HTR-8/SVneo (cell line): ENCODE data around the gene P2RY8.
"Not testable (repeated sequence)": the region's sequence is repeated elsewhere in the genome, so short reads cannot be mapped to it uniquely, and the experiment has no call there.

Source experiments
- DNase-seq: peaks from one replicate; pipeline ENCODE4 v3.0.0; 2011; ENCODE audit warnings: low spot score, mixed read lengths; ENCODE audit not compliant: insufficient read length
- FAIRE-seq: peaks from 2 replicates; lab custom pipeline; 2011; peaks lifted over from hg19 to GRCh38; lab: Jason Lieb, UNC

P2RY8 gene

GRCh38 chrX:1537031-1537715, at the start of gene P2RY8:
Gene P2RY8 (minus strand): TSS chrX:1537185. CDS start chrX:1466558, 70,627 bp downstream.
- FAIRE-seq (no peak), DNase-seq (peak; percentile 27)

- peak; percentile 44 for FAIRE-seq
- no peak for DNase-seq
These were observed 47.4 kb upstream of the P2RY8 start for GRCh38 chrX:1584237-1585011.

- no peak for FAIRE-seq
- DNase-seq: no peak
These were observed 45.9 kb upstream of the P2RY8 start for GRCh38 chrX:1582686-1583437.

- FAIRE-seq (no peak), DNase-seq (peak; percentile 60)
These were observed 44.1 kb upstream of the P2RY8 start for GRCh38 chrX:1581132-1581531.

GRCh38 chrX:1578511-1579173, 41.7 kb upstream of the P2RY8 start:
- no peak for DNase-seq
- FAIRE-seq: no peak

GRCh38 chrX:1577845-1578244, 40.9 kb upstream of the P2RY8 start:
- DNase-seq: no peak
- FAIRE-seq: peak; percentile 36

- FAIRE-seq: no peak
- DNase-seq: no peak
These were observed 39.4 kb upstream of the P2RY8 start for GRCh38 chrX:1576201-1576992.

GRCh38 chrX:1574181-1574580, 37.2 kb upstream of the P2RY8 start:
- not testable (repeated sequence) for FAIRE-seq, DNase-seq

GRCh38 chrX:1564750-1565683, 28.0 kb upstream of the P2RY8 start:
- no peak for DNase-seq

GRCh38 chrX:1564077-1564476, 27.1 kb upstream of the P2RY8 start:
- DNase-seq: not testable (repeated sequence)

More at GRCh38 chrX:1564750-1565683, 28.0 kb upstream of the P2RY8 start:
- FAIRE-seq: no peak

GRCh38 chrX:1561164-1561563, 24.2 kb upstream of the P2RY8 start:
- DNase-seq (no peak), FAIRE-seq (no peak)

More at GRCh38 chrX:1564077-1564476, 27.1 kb upstream of the P2RY8 start:
- FAIRE-seq: not testable (repeated sequence)

GRCh38 chrX:1558761-1559468, 21.9 kb upstream of the P2RY8 start:
- FAIRE-seq: no peak

GRCh38 chrX:1557442-1557841, 20.5 kb upstream of the P2RY8 start:
- not testable (repeated sequence) for FAIRE-seq, DNase-seq

More at GRCh38 chrX:1558761-1559468, 21.9 kb upstream of the P2RY8 start:
- DNase-seq: no peak

GRCh38 chrX:1555370-1555769, 18.4 kb upstream of the P2RY8 start:
- FAIRE-seq: no peak
- no peak for DNase-seq

GRCh38 chrX:1554469-1555210, 17.7 kb upstream of the P2RY8 start:
- DNase-seq: no peak
- FAIRE-seq: no peak

GRCh38 chrX:1551959-1552546, 15.1 kb upstream of the P2RY8 start:
- FAIRE-seq: no peak
- no peak for DNase-seq
